ENCODE results near the gene COL4A5. TPM values are rescaled to one million over a fixed set of nuclear protein-coding genes. Genes with fewer than 3 reads are reported as not detected.

Gene COL4A5
- total RNA-seq, 1 experiment from 2014 or later: 51.3 TPM

DNA sequence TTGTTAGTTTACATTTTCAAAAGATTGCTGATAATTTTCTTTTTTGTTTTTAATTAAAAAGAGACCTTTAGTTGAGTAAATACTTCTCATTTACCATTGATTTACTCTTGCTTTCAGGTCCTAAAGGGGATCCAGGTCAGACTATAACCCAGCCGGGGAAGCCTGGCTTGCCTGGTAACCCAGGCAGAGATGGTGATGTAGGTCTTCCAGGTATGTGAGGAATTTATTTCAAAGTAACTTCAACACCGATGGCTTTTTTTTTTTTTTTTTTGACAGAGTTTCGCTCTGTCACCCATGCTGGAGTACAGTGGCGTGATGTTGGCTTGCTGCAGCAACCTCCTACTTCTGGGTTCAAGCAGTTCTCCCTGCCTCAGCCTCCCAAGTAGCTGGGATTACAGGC is 161.6 kb downstream of the COL4A5 start:
- no peaks in the 10 kb centered on the region for H3K27me3 ChIP-seq (ENCODE audit: insufficient read depth, low read length)
- H3K23me2 ChIP-seq (ENCODE audit: insufficient read length, low read depth, low read length, poor library complexity, severe bottlenecking): no peaks in the 10 kb centered on the region
- no peak overlapping the region for H4K5ac ChIP-seq (ENCODE audit: insufficient read length, low read depth, low read length)
- Mint-ChIP-seq H3K36me3 (ENCODE audit: insufficient read depth in 1 of 3, low read depth in 3 of 3) (peaks cover 12 to 35% (median 35%) of the 10 kb centered on the region in 3 experiments; a peak in 6 of 7 replicates), H3K27ac (peak overlapping the region in 1 of 3 experiments; percentile 22; a peak in 1 of 7 replicates), H3K4me1 (peaks cover 0 to 5% of the 10 kb centered on the region in 2 experiments; a peak in 1 of 4 replicates), H3K27me3 (ENCODE audit: low read depth) (no peaks in the 10 kb centered on the region), H3K4me3 (no peak overlapping the region), H3K9me3 (no peaks in the 10 kb centered on the region)
- DNase-seq: peak; percentile 38
- no peaks in the 10 kb centered on the region for H3K9me3 ChIP-seq (ENCODE audit: control insufficient read depth, low read depth, low read length)
- no peak overlapping the region for H3T11ph ChIP-seq (ENCODE audit: low read length)
- H2BK120ac ChIP-seq (ENCODE audit: low read depth, low read length, poor library complexity, severe bottlenecking): no peak overlapping the region
- no peaks in the 10 kb centered on the region for H3K4me1 ChIP-seq (ENCODE audit: insufficient read depth, low read length)
- no peak overlapping the region for H2BK12ac ChIP-seq (ENCODE audit: insufficient read length, low read depth, low read length)
- H3K9ac ChIP-seq (ENCODE audit: extremely low read depth, insufficient read length, low read length): no peak overlapping the region
- H3K23ac ChIP-seq (ENCODE audit: insufficient read length, low read depth, low read length): no peak overlapping the region
- H3K56ac ChIP-seq (ENCODE audit: insufficient read length, low read depth, low read length): no peak overlapping the region
- no peak overlapping the region for H2BK15ac ChIP-seq (ENCODE audit: low read depth, low read length)
- H2BK20ac ChIP-seq (ENCODE audit: low read depth, low read length, poor library complexity, severe bottlenecking): no peak overlapping the region
- no peak overlapping the region for H3K14ac ChIP-seq (ENCODE audit: insufficient read depth, low read length)
- no peak overlapping the region for H3K4ac ChIP-seq (ENCODE audit: low read depth, low read length)
- H3K4me2 ChIP-seq (ENCODE audit: insufficient read depth, insufficient read length, low read length): no peak overlapping the region
- H3K79me2 ChIP-seq (ENCODE audit: insufficient read depth, low read length): no peaks in the 10 kb centered on the region
- H2AFZ ChIP-seq (ENCODE audit: low read length): no peak overlapping the region
- H3K27ac ChIP-seq (ENCODE audit: insufficient read length, low read depth, low read length): no peak overlapping the region
- no peak overlapping the region for H2BK5ac ChIP-seq (ENCODE audit: insufficient read length, low read length)
- TF ChIP-seq, protein P1, sequence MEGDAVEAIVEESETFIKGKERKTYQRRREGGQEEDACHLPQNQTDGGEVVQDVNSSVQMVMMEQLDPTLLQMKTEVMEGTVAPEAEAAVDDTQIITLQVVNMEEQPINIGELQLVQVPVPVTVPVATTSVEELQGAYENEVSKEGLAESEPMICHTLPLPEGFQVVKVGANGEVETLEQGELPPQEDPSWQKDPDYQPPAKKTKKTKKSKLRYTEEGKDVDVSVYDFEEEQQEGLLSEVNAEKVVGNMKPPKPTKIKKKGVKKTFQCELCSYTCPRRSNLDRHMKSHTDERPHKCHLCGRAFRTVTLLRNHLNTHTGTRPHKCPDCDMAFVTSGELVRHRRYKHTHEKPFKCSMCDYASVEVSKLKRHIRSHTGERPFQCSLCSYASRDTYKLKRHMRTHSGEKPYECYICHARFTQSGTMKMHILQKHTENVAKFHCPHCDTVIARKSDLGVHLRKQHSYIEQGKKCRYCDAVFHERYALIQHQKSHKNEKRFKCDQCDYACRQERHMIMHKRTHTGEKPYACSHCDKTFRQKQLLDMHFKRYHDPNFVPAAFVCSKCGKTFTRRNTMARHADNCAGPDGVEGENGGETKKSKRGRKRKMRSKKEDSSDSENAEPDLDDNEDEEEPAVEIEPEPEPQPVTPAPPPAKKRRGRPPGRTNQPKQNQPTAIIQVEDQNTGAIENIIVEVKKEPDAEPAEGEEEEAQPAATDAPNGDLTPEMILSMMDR (conservative IDR thresholded peaks at IDR 0.05): no peak
- no peak overlapping the region for H4K91ac ChIP-seq (ENCODE audit: insufficient read length, low read depth, low read length)
- WGBS (ENCODE audit: extremely low coverage, insufficient read length, low lambda C conversion rate): no CpG with 5 or more reads among the region's 4 CpGs
- no peak overlapping the region for H4K8ac ChIP-seq (replicated peaks; ENCODE audit: insufficient read length, low read depth, low read length)
- H4K20me1 ChIP-seq (ENCODE audit: control insufficient read depth, insufficient read depth, insufficient read length): no peaks in the 10 kb centered on the region
- no peak overlapping the region for H2AK5ac ChIP-seq (ENCODE audit: insufficient read length, low read length)
- H3K18ac ChIP-seq (ENCODE audit: insufficient read length, low read depth, low read length): no peak overlapping the region
- H3K79me1 ChIP-seq (ENCODE audit: insufficient read depth, low read depth, low read length, poor library complexity, severe bottlenecking): no peaks in the 10 kb centered on the region

Data from H9 (cell line).